Heart right ventricle (tissue), 16 donors: ENCODE measurements around the gene LTBP2. TPM values are rescaled to one million over a fixed set of nuclear protein-coding genes. Genes with fewer than 3 reads are reported as not detected.

Experiments
- ATAC-seq, 8 donors: fragments of 200-7000 bp; cut with Tn5 transposase; one replicate each; pipeline ENCODE4 v1.9.1; 2020; ENCODE audit warnings: mild to moderate bottlenecking in 8 of 8, moderate library complexity in 8 of 8, moderate number of reproducible peaks in 1 of 8
- DNase-seq, 2 donors: peaks; one replicate each; pipeline ENCODE4 v3.0.0-alpha.2; 2020
- H3K27ac ChIP-seq, 10 donors: fragments of 200-600 bp; sonication (generic) in 2 of 10; one replicate each; pipeline versions ENCODE4 v1.5.0 to v1.8.0; 2020 to 2022; ENCODE audit warnings: mild to moderate bottlenecking in 3 of 10
- H3K27me3 ChIP-seq, 7 donors: fragments of 200-600 bp; one replicate each; pipeline ENCODE4 v1.8.0; 2021 to 2022; ENCODE audit warnings: mild to moderate bottlenecking in 2 of 7
- H3K36me3 ChIP-seq, 9 donors: fragments of 200-600 bp; sonication (generic) in 1 of 9; one replicate each; pipeline versions ENCODE4 v1.5.0 to v1.8.0; 2020 to 2022; ENCODE audit warnings: mild to moderate bottlenecking in 2 of 9
- H3K4me1 ChIP-seq, 9 donors: fragments of 200-600 bp; sonication (generic) in 1 of 9; one replicate each; pipeline versions ENCODE4 v1.5.0 to v1.8.0; 2020 to 2022; ENCODE audit warnings: mild to moderate bottlenecking in 4 of 9
- H3K4me3 ChIP-seq, 10 donors: fragments of 200-600 bp; sonication (generic) in 2 of 10; one replicate each; pipeline versions ENCODE4 v1.5.0 to v1.8.0; 2020 to 2022; ENCODE audit warnings: mild to moderate bottlenecking in 7 of 10, moderate library complexity in 2 of 10
- H3K9me3 ChIP-seq, 11 donors: fragments of 200-600 bp in 10 of 11; sonication (generic) in 2 of 11; one replicate each; pipeline versions ENCODE4 v1.5.0 to v1.8.0; 2013 to 2022; ENCODE audit warnings: mild to moderate bottlenecking in 2 of 11, control low read depth in 1 of 11, moderate library complexity in 1 of 11
- WGBS, 2 donors: extraction: QIAGEN DNeasy Blood & Tissue Kit; methylation state at CpG; one replicate each; pipeline ENCODE4 v1.1.7; 2013; ENCODE audit warnings: inconsistent platforms in 1 of 2; 5-methylcytosine and 5-hydroxymethylcytosine counted together
- intact Hi-C, 10 donors: fragments of 100-400 bp; cut with DNase I; formaldehyde crosslinking; loops; one replicate each; pipeline versions ENCODE4 v1.11.1 to v1.14.2; 2022
- polyA plus RNA-seq, 2 donors: library from polyadenylated mRNA; stranded (reverse); fragments of 200-250 nt; gene quantifications; one replicate each; pipeline ENCODE4 v1.2.3, GENCODE V29; 2013
- total RNA-seq, 10 donors: library from RNA; stranded (reverse); fragmentation: NEBNext Ultra II Directional in 3 of 10; extraction: Animal tissue kit (Norgen Biotek cat#: 25700) in 3 of 10; gene quantifications; one replicate each; pipeline versions ENCODE4 v1.2.1 to v1.2.4, GENCODE V29; 2021 to 2023
- TF ChIP-seq, protein P1 (sequence below), 9 donors: fragments of 200-600 bp; sonication (generic) in 2 of 9; IDR thresholded peaks; one replicate each; pipeline versions ENCODE4 v1.5.0 to v1.8.0; 2021 to 2022; ENCODE audit warnings: antibody characterized with exemption in 9 of 9, mild to moderate bottlenecking in 5 of 9, moderate library complexity in 1 of 9
- donor health status: Arrhythmogenic right ventricular cardiomyopathy.
- donor health status: ischemic (EF 13 %, LVEDD 7.1; RV severe dilation, severe dysfunction).
- donor health status: healthy with polysubstance abuse.
- donor health status: DM: no; HTN: yes; CAD: no.
- donor health status: DM: no; HTN: no; CAD: no.
- donor health status: ischemic (EF 25% LVEDD 6.9; RV normal size, moderate dysfunction).
- donor health status: ischemic (EF 25% LVEDD 5.7; RV mildly dilated, moderate dysfunction).
- donor health status: healthy.
- donor health status: DM: yes; HTN: yes; CAD: no.
- donor health status: Ischemic cardiomyopathy.
- donor health status: ischemic (EF 35%, LVEDD 5.7; RV mildly dilated, moderate dysfunction).
- donor health status: nonischemic (EF 11% LVEDD 7.7; RV severe dilation, severe dysfunction).
- donor health status: DM: yes; HTN: yes; CAD: no.
- donor health status: PGD.
- donor health status: ischemic (EF 29% LVEDD 5.4; RV normal size, mild dysfunction).
- donor health status: nonischemic (EF 23%, LVEDD 6.1; RV moderate dilation, normal function).

LTBP2 gene
- total and polyA plus RNA-seq, 12 donors, result 3.5 to 50.3 (median 17.3) TPM

DNA sequence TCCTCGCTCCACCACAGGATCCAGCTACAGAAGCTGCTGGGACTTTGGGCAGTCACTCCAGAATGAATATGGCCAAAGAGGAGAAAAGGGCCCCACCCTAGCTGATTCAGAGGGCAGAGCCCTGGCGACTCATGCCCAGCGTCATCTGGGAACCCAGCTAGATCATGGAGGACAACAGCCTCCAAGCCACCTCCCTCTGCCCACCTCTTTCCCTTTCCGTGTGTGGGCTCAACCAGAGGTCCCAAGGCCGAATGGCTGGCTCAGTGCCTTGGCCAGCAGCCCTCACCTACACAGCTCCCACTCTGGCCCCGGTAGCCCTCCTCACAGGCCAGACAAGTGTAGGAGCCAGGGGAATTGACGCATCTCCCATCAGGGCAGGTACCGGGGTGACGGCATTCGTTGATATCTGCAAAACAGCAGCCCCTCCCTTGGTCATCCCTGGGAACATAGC is 101.1 kb downstream of the LTBP2 start:
- DNase-seq (no peak), ATAC-seq (peak in 2 of 8 donors; percentile 3 to 4)
- H3K36me3 ChIP-seq, result peaks cover 0 to 42% (median 0%) of the 10 kb centered on the region in 9 donors
- intact Hi-C loops, result no loop called here
- peak overlapping the region in 2 of 10 donors; percentile 19 to 41 for H3K27ac ChIP-seq
- TF ChIP-seq, protein P1, sequence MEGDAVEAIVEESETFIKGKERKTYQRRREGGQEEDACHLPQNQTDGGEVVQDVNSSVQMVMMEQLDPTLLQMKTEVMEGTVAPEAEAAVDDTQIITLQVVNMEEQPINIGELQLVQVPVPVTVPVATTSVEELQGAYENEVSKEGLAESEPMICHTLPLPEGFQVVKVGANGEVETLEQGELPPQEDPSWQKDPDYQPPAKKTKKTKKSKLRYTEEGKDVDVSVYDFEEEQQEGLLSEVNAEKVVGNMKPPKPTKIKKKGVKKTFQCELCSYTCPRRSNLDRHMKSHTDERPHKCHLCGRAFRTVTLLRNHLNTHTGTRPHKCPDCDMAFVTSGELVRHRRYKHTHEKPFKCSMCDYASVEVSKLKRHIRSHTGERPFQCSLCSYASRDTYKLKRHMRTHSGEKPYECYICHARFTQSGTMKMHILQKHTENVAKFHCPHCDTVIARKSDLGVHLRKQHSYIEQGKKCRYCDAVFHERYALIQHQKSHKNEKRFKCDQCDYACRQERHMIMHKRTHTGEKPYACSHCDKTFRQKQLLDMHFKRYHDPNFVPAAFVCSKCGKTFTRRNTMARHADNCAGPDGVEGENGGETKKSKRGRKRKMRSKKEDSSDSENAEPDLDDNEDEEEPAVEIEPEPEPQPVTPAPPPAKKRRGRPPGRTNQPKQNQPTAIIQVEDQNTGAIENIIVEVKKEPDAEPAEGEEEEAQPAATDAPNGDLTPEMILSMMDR (IDR thresholded peaks at IDR 0.05), result no peak
- no peaks in the 10 kb centered on the region for H3K9me3 ChIP-seq
- 70 to 75% methylated on average over 10 of the region's 10 CpGs for WGBS, 2 donors
- H3K4me3 ChIP-seq, result no peak overlapping the region
- peaks cover 0 to 6% (median 0%) of the 10 kb centered on the region in 7 donors for H3K27me3 ChIP-seq
- peaks cover 0 to 21% (median 0%) of the 10 kb centered on the region in 9 donors for H3K4me1 ChIP-seq

DNA sequence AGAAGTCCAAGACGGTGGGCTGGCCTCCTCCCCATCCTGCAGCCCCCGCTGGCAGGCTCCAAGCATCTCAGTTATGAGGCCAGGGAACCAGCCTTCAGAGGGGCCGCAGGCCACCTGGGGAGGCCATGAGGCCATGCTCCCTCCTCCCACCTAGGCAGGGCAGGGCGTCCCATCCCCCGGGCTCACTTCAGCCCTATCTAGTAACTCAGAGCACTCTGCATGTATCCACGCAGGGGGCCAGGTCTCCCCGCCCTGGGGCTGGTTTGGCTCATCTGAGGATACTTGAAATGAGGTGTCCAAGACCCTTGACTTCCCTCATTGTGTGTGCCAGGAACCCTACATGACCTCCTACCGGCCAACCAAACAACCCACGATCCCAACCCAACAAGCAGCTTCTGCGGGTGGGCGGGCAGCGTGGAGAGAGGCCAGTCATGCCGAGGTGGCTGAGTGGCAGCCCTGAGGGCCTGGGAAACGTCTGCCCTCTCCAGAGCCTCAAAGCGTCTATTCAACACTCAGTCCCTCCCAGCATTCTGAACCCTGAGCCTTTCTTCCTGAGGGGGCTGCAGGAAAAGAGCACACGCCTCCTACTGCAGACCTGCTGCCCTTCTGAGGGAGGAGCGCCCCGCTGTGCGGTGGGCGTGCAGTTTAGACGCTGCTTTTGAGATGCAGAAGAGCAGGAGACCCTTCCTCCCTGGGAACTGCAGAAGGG is 101.7 kb downstream of the LTBP2 start:
- Histone ChIP-seq H3K27me3 (peaks cover 0 to 6% (median 0%) of the 10 kb centered on the region in 7 donors), H3K27ac (peak overlapping the region in 2 of 10 donors; percentile 21 to 41), H3K4me3 (no peak overlapping the region), H3K4me1 (peaks cover 0 to 21% (median 0%) of the 10 kb centered on the region in 9 donors), H3K9me3 (no peaks in the 10 kb centered on the region), H3K36me3 (peaks cover 0 to 44% (median 0%) of the 10 kb centered on the region in 9 donors)
- TF ChIP-seq, protein P1 (IDR thresholded peaks at IDR 0.05), result no peak
- 64 to 66% methylated on average over 21 of the region's 21 CpGs for WGBS, 2 donors
- ATAC-seq (no peak), DNase-seq (no peak)
- intact Hi-C loops, result no loop called here

DNA sequence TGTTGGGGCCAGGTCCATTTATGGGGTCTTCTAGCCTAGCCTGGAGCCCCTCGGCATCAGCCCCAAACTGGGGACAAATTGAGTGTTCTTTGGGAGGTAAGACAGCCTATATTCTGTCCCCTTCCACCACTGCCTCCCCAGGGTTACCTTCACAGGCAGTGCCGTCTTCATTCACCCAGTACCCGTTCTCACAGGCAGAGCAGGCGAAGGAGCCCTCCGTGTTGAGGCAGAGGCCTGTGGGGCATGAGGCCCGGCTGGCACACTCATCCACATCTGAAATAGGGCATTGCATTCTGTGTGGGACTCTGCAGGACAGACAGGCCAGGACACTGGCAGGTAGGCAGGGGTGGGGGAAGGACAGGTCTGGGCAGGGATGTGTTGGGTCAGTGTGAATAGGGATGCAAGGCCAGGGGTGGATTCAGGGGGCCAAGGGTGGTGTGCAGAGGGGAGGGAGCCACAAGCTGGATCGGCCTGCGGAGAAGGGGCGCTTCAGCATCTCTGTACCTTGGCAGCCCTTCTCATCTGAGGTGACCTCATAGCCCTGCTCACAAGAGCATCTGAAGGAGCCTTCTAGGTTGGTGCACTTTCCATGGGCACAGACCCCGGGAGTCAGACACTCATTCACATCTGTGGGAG is 102.3 kb downstream of the LTBP2 start:
- intact Hi-C loops, result loop anchor here in 2 of 10 donors (5.0 to 10.0 kb wide), 2 partner anchors 95 to 98 kb away; no protein-coding TSS in a partner anchor
- no peaks in the 10 kb centered on the region for H3K9me3 ChIP-seq
- peaks cover 0 to 48% (median 0%) of the 10 kb centered on the region in 9 donors for H3K36me3 ChIP-seq
- H3K4me1 ChIP-seq, result peaks cover 0 to 15% (median 0%) of the 10 kb centered on the region in 9 donors
- DNase-seq (no peak), ATAC-seq (no peak)
- no peak overlapping the region for H3K4me3 ChIP-seq
- no peak overlapping the region for H3K27ac ChIP-seq
- peaks cover 0 to 6% (median 0%) of the 10 kb centered on the region in 7 donors for H3K27me3 ChIP-seq
- TF ChIP-seq, protein P1 (IDR thresholded peaks at IDR 0.05), result no peak
- 91 to 93% methylated on average over 10 of the region's 10 CpGs for WGBS, 2 donors

DNA sequence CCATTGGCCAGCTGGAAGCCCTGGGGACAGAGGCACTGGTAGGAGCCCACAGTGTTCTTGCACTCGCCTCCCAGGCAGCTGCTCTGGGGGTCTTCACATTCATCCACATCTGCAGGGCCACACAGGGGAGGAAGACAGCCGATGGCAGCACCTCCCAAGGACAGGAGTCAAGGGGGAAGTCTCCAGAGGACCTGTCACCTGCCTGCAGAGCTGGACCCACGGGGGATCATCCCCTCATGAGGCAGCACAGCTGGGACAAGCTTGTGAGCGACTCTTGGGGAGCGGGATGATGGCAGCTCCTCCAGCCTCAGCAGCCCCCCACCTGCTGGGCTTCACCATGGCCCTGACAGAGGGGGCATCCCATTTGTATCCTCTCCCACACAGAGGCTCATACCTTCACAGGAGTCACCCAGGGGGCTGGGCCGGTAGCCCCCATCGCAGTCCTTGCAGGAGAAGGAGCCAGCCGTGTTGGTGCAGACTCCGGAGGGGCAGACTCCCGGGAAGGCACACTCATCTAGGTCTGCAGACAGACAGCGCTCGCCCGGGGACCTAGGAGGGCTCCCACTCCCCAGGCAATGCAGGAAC is 103.1 kb downstream of the LTBP2 start:
- no peak overlapping the region for H3K4me3 ChIP-seq
- H3K27ac ChIP-seq, result no peak overlapping the region
- ATAC-seq (no peak), DNase-seq (no peak)
- no peaks in the 10 kb centered on the region for H3K9me3 ChIP-seq
- intact Hi-C loops, result loop anchor here in 2 of 10 donors (5.0 to 10.0 kb wide), 2 partner anchors 96 to 98 kb away; no protein-coding TSS in a partner anchor
- H3K4me1 ChIP-seq, result peaks cover 0 to 11% (median 0%) of the 10 kb centered on the region in 9 donors
- H3K27me3 ChIP-seq, result peaks cover 0 to 6% (median 0%) of the 10 kb centered on the region in 7 donors
- TF ChIP-seq, protein P1 (IDR thresholded peaks at IDR 0.05), result no peak
- H3K36me3 ChIP-seq, result peaks cover 0 to 56% (median 0%) of the 10 kb centered on the region in 9 donors
- WGBS, 2 donors, result 76 to 81% methylated on average over 13 of the region's 13 CpGs
